Measurements from ENCODE around the gene LZTFL1. TPM values are rescaled to one million over a fixed set of nuclear protein-coding genes. Genes with fewer than 3 reads are reported as not detected.

LZTFL1 gene
- total RNA-seq, 1 donor from 2014 or later: 10.2 TPM

Other genes with a start within 250 kb of the LZTFL1 start
- 26.5 TPM for gene LIMD1, start 247.4 kb downstream of the LZTFL1 start, total RNA-seq
- 45.1 TPM for gene SACM1L, start 152.7 kb downstream of the LZTFL1 start, total RNA-seq
- 0.16 TPM for gene SLC6A20, start 45.6 kb downstream of the LZTFL1 start, total RNA-seq
- not detected for gene CCR9, start 44.4 kb upstream of the LZTFL1 start, total RNA-seq
- gene CXCR6, start 101.3 kb upstream of the LZTFL1 start, total RNA-seq: 0.96 TPM
- 43.5 TPM for gene FYCO1, start 153.7 kb upstream of the LZTFL1 start, total RNA-seq
- gene XCR1, start 185.4 kb upstream of the LZTFL1 start, total RNA-seq: 0.16 TPM

Measured in mesenteric fat pad (tissue), 1 donor.